Ishikawa (cell line): ENCODE results near the gene MXD3.

Experiments used
- CEBPB ChIP-seq: IDR thresholded peaks from 2 replicates; pipeline ENCODE4 v1.6.1; 2012
- CREB1 ChIP-seq: IDR thresholded peaks from 2 replicates; pipeline ENCODE4 v1.6.1; 2012; ENCODE audit warnings: low read depth
- EGR1 ChIP-seq: IDR thresholded peaks from 2 replicates; pipeline ENCODE4 v1.6.1; 2012
- EP300 ChIP-seq: IDR thresholded peaks from 2 replicates; pipeline ENCODE4 v1.6.1; 2012; ENCODE audit warnings: borderline replicate concordance
- FOXM1 ChIP-seq: IDR thresholded peaks from 2 replicates; pipeline ENCODE4 v1.6.1; 2012; ENCODE audit warnings: low read depth, borderline replicate concordance
- NFIC ChIP-seq: IDR thresholded peaks from 2 replicates; pipeline ENCODE4 v1.6.1; 2012
- RAD21 ChIP-seq: IDR thresholded peaks from 2 replicates; pipeline ENCODE4 v1.6.1; 2012; ENCODE audit warnings: low read depth
- TAF1 ChIP-seq: IDR thresholded peaks from 2 replicates; pipeline ENCODE4 v1.6.1; 2012; ENCODE audit warnings: low read depth, mild to moderate bottlenecking
- TCF12 ChIP-seq: IDR thresholded peaks from 2 replicates; pipeline ENCODE4 v1.6.1; 2012; ENCODE audit warnings: low read depth
- TEAD4 ChIP-seq: IDR thresholded peaks from 2 replicates; pipeline ENCODE4 v1.6.1; 2012
- YY1 ChIP-seq: IDR thresholded peaks from 2 replicates; pipeline ENCODE4 v1.6.1; 2012; ENCODE audit warnings: low read depth
- ZBTB7A ChIP-seq: IDR thresholded peaks from 2 replicates; pipeline ENCODE4 v1.6.1; 2012; ENCODE audit warnings: low read depth
- TF ChIP-seq, protein P1 (sequence below): IDR thresholded peaks from 2 replicates; pipeline ENCODE4 v1.6.1; 2012
- TF ChIP-seq, protein P2 (sequence below): IDR thresholded peaks from 2 replicates; pipeline ENCODE4 v1.6.1; 2012; ENCODE audit warnings: low read depth, mild to moderate bottlenecking
- TF ChIP-seq, protein P3 (sequence below): IDR thresholded peaks from 2 replicates; pipeline ENCODE4 v1.6.1; 2012

MXD3 gene

DNA sequence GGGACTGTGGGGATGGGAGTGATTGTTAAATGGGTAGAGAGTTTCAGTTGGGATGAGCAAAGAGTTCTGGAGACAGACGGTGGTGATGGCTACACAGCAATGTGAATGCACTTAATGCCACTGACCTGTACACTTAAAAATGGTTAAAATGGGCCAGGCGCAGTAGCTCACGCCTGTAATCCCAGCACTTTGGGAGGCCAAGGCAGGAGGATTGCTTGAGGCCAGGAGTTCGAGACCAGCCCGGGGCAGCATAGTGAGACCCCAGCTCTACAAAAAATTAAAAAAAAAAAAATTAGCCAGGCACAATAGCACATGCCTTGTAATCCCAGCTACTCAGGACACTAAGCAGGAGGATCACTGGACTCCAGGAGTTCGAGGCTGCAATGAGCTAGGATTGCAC lies 32.1 kb upstream of the MXD3 start:
- TF ChIP-seq FOXM1, result no peak
- no peak for TF ChIP-seq EP300
- TF ChIP-seq, protein P1, sequence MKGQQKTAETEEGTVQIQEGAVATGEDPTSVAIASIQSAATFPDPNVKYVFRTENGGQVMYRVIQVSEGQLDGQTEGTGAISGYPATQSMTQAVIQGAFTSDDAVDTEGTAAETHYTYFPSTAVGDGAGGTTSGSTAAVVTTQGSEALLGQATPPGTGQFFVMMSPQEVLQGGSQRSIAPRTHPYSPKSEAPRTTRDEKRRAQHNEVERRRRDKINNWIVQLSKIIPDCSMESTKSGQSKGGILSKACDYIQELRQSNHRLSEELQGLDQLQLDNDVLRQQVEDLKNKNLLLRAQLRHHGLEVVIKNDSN, result no peak
- no peak for TF ChIP-seq EGR1
- TF ChIP-seq TAF1, result no peak
- no peak for TF ChIP-seq TCF12
- TF ChIP-seq, protein P2, sequence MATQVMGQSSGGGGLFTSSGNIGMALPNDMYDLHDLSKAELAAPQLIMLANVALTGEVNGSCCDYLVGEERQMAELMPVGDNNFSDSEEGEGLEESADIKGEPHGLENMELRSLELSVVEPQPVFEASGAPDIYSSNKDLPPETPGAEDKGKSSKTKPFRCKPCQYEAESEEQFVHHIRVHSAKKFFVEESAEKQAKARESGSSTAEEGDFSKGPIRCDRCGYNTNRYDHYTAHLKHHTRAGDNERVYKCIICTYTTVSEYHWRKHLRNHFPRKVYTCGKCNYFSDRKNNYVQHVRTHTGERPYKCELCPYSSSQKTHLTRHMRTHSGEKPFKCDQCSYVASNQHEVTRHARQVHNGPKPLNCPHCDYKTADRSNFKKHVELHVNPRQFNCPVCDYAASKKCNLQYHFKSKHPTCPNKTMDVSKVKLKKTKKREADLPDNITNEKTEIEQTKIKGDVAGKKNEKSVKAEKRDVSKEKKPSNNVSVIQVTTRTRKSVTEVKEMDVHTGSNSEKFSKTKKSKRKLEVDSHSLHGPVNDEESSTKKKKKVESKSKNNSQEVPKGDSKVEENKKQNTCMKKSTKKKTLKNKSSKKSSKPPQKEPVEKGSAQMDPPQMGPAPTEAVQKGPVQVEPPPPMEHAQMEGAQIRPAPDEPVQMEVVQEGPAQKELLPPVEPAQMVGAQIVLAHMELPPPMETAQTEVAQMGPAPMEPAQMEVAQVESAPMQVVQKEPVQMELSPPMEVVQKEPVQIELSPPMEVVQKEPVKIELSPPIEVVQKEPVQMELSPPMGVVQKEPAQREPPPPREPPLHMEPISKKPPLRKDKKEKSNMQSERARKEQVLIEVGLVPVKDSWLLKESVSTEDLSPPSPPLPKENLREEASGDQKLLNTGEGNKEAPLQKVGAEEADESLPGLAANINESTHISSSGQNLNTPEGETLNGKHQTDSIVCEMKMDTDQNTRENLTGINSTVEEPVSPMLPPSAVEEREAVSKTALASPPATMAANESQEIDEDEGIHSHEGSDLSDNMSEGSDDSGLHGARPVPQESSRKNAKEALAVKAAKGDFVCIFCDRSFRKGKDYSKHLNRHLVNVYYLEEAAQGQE, result no peak

DNA sequence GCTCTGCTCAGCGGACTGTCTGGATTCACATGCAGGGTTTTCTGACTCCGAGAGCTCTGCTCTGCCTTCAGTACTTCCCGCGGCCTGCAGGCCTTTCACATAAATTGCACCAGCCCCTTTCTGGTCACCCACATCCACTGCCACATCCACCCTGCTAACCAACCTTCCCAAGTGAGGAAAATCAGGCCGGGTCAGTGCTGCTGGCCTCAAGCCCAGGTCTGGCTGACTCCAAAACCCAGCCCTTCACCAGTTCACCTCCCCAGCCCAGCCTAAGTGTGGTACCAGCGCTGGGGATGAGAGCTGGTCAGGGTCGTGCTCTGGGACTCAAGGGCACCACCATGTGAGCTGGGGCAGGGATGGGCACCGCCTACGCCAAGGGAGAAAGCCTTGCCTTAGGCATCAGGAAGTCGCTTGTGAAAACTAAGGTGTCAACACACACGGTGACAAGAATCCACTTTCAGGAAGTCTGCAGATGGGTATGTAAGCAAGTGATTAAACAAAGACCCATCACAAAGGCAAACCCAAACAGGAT lies 27.5 kb upstream of the MXD3 start:
- TF ChIP-seq, protein P3, sequence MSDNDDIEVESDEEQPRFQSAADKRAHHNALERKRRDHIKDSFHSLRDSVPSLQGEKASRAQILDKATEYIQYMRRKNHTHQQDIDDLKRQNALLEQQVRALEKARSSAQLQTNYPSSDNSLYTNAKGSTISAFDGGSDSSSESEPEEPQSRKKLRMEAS, result no peak
- TF ChIP-seq ZBTB7A, result no peak
- TF ChIP-seq CREB1, result no peak
- no peak for TF ChIP-seq TCF12

DNA sequence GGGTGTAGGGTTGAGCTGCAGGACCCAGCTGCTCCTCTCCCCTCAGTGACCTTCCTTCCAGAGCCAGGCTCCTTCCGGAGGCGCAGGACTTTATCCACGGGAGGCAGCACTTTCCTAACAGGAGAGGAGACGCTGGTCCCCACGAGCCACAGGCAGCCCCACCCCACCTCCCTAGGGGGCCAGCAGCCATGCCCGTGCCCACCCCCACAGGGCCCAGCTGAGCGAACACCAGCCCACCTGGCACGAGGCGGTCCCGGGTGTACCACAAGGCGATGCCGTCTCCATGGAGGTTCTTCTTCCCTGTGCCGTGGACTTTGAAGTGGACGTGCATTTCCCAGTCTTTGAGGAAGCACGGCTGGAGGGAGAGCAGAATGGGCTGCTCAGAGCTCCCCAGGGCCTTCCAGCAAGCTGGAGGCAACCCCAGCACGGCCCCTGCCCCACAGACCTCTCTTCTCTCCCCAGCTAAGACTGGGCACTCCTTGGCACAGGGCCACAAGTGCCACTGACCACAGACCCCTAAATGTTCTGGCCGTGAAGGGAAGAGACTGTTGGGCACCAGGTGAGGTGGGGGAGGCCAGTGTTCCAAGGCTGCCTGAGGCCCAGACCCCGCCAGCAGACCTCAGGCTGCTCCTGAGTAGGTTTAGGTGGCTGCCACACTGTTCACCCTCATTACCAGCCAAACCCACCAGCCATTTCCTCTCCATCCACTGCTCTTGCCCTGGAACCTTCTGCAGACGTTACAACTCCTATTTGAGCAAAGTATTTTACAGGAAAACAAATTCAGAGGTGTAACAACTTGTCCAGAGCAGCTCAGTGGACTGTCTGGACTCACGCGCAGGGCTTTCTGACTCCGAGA lies 26.8 kb upstream of the MXD3 start:
- no peak for TF ChIP-seq EGR1
- TF ChIP-seq EP300, result no peak
- TF ChIP-seq YY1, result no peak
- TF ChIP-seq CEBPB, result no peak
- TF ChIP-seq, protein P2, result no peak
- no peak for TF ChIP-seq TAF1
- TF ChIP-seq ZBTB7A, result no peak
- no peak for TF ChIP-seq TEAD4
- TF ChIP-seq, protein P3, result no peak
- no peak for TF ChIP-seq TCF12
- TF ChIP-seq, protein P1, result no peak
- TF ChIP-seq RAD21, result no peak
- TF ChIP-seq FOXM1, result no peak
- no peak for TF ChIP-seq NFIC

DNA sequence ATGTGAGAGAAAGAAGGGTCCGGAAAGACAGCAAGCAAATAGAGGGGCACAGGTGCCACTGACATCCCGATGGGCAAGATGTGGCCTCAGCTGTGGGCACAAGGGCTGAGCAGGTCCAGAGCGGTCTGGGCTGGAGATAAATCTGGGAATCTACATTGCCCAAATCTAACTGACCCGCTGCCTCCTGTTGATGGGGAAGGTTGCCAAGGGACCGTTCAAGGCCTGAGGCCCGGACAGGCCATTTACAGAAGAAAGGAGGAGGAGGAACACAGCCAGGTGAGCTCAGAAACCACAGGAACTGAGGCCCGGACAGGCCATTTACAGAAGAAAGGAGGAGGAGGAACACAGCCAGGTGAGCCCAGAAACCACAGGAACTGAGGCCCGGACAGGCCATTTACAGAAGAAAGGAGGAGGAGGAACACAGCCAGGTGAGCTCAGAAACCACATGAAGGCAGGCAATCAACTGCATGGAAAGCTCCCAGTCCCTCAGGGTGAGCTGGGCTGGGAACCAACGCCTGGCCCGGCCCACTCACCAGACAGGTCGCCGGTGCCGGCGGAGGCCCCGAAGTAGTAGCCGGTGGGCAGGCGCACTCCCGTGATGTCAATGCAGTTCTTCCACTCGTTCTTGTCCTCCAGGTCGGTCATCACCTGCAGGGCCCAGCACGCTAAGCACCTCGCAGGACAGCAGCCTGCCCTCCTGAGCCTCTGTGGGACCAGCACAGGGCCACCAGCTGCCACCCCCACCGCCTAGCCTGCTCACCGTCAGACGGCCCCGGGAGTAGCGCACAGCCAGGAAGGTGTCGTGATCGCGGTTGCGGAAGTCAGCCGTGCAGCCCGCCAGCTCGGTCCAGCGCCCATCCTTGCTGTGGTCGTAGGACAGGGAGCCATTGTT lies 25.2 kb upstream of the MXD3 start:
- TF ChIP-seq TAF1 (no peak), YY1 (no peak), CREB1 (no peak)

DNA sequence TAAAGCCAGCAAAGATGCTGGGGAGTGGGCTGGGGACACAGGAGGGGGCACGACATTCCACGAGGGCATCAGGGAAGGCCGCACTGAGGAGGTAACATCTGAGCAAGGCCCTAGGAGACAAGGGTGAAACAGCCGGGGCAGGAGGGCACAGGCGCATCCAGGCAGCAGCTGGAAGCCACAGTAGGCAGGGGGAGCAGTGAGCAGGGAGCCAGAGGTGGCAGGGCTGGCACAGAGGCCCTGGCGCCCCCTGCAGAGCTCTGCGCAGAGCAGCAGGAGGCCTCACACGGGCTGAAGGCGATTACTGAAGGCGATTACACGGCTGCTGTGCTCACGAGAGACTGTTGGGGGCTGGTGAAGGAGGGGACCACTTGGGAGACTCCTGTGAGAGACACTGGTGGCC lies 24.4 kb upstream of the MXD3 start:
- no peak for TF ChIP-seq CREB1
- no peak for TF ChIP-seq TAF1
- TF ChIP-seq, protein P1, result no peak
- TF ChIP-seq TEAD4, result no peak

DNA sequence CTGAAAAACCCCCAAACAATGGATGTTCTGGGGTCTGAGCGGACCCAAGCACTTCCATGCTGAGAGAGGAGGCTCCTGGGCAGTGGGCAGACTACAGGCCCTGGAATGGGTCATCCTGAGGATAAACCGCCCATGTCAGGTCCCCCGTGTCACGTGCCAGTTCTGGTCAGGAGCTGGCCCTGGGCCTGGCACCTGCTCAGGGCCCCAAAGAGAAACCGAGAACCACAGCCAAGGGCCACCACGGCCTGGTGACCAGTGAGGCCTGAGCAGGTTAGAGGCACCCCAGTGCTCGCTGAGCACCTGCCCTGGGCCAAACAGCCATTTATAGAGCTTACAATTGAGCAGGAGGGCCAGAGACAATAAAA lies 24.0 kb upstream of the MXD3 start:
- TF ChIP-seq RAD21 (no peak), EGR1 (no peak), ZBTB7A (no peak), CREB1 (no peak), TCF12 (no peak), TAF1 (no peak), FOXM1 (no peak)
- TF ChIP-seq, protein P3, result no peak
